A673 (cell line): ENCODE data around the gene CAMTA2.

Experiments used
- EZH2 ChIP-seq: fragments of 200-600 bp; sonication (generic); IDR thresholded peaks from 2 replicates; pipeline ENCODE4 v1.6.1; 2017; ENCODE audit warnings: borderline replicate concordance, low read depth, mild to moderate bottlenecking, mixed read lengths, antibody characterized with exemption, low read length; ENCODE audit not compliant: poor library complexity, severe bottlenecking
- TF ChIP-seq, protein P1 (sequence below): fragments of 300-800, 200-600 bp; sonication (generic); conservative IDR thresholded peaks from 2 replicates; pipeline ENCODE4 v1.5.1; 2017; ENCODE audit warnings: low read depth, mild to moderate bottlenecking, antibody characterized with exemption, low read length, moderate library complexity, mixed read lengths

DNA sequence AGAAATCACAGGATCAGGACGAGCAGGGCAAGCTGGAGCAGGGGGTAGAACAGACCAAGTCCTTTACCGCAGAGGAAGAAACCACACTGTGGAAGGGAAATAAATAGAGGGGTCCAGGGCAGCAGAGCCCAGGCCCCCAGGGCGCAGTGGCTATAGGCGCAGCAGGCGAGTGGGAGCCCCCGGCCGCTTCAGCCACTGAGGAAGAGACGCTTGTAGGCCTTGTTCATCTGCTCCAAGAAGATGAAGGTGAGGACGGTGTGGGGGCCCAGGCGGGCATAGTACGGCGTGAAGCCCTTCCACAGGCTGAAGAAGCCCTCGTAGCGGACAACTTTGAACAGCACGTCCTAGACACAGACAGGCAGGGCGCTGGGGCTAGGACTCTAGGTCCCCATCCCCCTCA is 49.9 kb downstream of the CAMTA2 start:
- TF ChIP-seq, protein P1, sequence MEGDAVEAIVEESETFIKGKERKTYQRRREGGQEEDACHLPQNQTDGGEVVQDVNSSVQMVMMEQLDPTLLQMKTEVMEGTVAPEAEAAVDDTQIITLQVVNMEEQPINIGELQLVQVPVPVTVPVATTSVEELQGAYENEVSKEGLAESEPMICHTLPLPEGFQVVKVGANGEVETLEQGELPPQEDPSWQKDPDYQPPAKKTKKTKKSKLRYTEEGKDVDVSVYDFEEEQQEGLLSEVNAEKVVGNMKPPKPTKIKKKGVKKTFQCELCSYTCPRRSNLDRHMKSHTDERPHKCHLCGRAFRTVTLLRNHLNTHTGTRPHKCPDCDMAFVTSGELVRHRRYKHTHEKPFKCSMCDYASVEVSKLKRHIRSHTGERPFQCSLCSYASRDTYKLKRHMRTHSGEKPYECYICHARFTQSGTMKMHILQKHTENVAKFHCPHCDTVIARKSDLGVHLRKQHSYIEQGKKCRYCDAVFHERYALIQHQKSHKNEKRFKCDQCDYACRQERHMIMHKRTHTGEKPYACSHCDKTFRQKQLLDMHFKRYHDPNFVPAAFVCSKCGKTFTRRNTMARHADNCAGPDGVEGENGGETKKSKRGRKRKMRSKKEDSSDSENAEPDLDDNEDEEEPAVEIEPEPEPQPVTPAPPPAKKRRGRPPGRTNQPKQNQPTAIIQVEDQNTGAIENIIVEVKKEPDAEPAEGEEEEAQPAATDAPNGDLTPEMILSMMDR = no peak
- TF ChIP-seq EZH2 = no peak
